Measurements from ENCODE around the gene CSNK1A1.

GRCh38 chr5:149442563-149443182 lies 108.6 kb downstream of the CSNK1A1 start:
- TF ChIP-seq ZBTB33 (IDR thresholded peaks at IDR 0.05; ENCODE audit: borderline replicate concordance, low read depth) (no peak), CTCF (IDR thresholded peaks at IDR 0.05) (peak; percentile 93), SMC3 (IDR thresholded peaks at IDR 0.05; ENCODE audit: low read depth, low read length) (peak; percentile 98), GABPA (IDR thresholded peaks at IDR 0.05; ENCODE audit: low read depth) (no peak), POLR2AphosphoS5 (IDR thresholded peaks at IDR 0.05; ENCODE audit: low read depth, low read length) (no peak)

Measured in SK-N-SH (cell line).